NB4 (cell line): ENCODE measurements around the gene DCLRE1B.

Experiments used
- MAX ChIP-seq: IDR thresholded peaks from 2 replicates; pipeline ENCODE4 v1.6.1; 2011; ENCODE audit warnings: low read depth, low read length
- MYC ChIP-seq: IDR thresholded peaks from 2 replicates; pipeline ENCODE4 v1.6.1; 2011; ENCODE audit warnings: low read depth, low read length
- POLR2A ChIP-seq: IDR thresholded peaks from 2 replicates; pipeline ENCODE4 v1.6.1; 2011; ENCODE audit warnings: mild to moderate bottlenecking; ENCODE audit not compliant: insufficient read length; ENCODE audit errors: extremely low read depth
- TF ChIP-seq, protein P1 (sequence below): IDR thresholded peaks from one replicate; pipeline ENCODE4 v1.5.1; 2012; ENCODE audit warnings: low read depth, low read length

DNA sequence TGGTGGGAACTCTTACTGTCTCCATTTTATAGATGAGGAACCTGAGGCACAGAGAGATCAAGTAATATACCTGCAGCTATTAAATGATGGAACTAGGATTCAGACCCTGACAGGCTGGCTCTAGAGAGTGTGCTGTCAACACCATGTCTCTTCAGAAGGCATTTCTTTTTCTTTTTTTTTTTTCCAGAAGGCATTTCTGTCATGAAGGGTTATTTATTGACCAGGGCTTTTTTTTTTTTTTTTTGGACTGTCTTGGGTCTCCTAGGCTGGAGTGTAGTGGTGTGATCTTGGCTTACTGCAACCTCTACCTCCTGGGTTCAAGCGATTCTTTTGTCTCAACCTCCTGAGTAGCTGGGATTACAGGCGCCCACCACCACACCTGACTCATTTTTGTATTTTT lies 46.6 kb downstream of the DCLRE1B start:
- TF ChIP-seq, protein P1, sequence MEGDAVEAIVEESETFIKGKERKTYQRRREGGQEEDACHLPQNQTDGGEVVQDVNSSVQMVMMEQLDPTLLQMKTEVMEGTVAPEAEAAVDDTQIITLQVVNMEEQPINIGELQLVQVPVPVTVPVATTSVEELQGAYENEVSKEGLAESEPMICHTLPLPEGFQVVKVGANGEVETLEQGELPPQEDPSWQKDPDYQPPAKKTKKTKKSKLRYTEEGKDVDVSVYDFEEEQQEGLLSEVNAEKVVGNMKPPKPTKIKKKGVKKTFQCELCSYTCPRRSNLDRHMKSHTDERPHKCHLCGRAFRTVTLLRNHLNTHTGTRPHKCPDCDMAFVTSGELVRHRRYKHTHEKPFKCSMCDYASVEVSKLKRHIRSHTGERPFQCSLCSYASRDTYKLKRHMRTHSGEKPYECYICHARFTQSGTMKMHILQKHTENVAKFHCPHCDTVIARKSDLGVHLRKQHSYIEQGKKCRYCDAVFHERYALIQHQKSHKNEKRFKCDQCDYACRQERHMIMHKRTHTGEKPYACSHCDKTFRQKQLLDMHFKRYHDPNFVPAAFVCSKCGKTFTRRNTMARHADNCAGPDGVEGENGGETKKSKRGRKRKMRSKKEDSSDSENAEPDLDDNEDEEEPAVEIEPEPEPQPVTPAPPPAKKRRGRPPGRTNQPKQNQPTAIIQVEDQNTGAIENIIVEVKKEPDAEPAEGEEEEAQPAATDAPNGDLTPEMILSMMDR = no peak
- TF ChIP-seq POLR2A = no peak
- TF ChIP-seq MYC = no peak
- TF ChIP-seq MAX = no peak
